ENCODE results near the gene SPATS2L. TPM values are rescaled to one million over a fixed set of nuclear protein-coding genes. Genes with fewer than 3 reads are reported as not detected.

Gene SPATS2L
- total RNA-seq, 4 donors from 2014 or later: 51.9 to 151 (median 78.9) TPM

- DNase-seq (ENCODE audit: extremely low spot score): no peak
- H3K27me3 ChIP-seq: no peaks in the 10 kb centered on the region
- no peak overlapping the region for H3K4me3 ChIP-seq
- H3K36me3 ChIP-seq: peaks cover 6 to 39% (median 26%) of the 10 kb centered on the region in 4 donors
- H3K4me1 ChIP-seq: peaks cover 0 to 9% (median 2%) of the 10 kb centered on the region in 4 donors
- no peaks in the 10 kb centered on the region for H3K9me3 ChIP-seq
- 80% methylated on average over 1 of the region's 1 CpG for WGBS
- H3K27ac ChIP-seq (replicated peaks in 1 of 4): no peak overlapping the region
- no peak for TF ChIP-seq POLR2A (IDR thresholded peaks at IDR 0.05; ENCODE audit: low read depth)
- TF ChIP-seq EP300 (IDR thresholded peaks at IDR 0.05): no peak
- no peak for TF ChIP-seq POLR2AphosphoS5 (IDR thresholded peaks at IDR 0.05)
- TF ChIP-seq CTCF (IDR thresholded peaks at IDR 0.05): no peak
- intact Hi-C loops (cut with DNase I): no loop called here
These were observed 132.4 kb downstream of the SPATS2L start for GRCh38 chr2:200438846-200439245.

- H3K36me3 ChIP-seq: peaks cover 6 to 39% (median 28%) of the 10 kb centered on the region in 4 donors
- H3K27me3 ChIP-seq: no peaks in the 10 kb centered on the region
- no peaks in the 10 kb centered on the region for H3K9me3 ChIP-seq
- WGBS: 100% methylated on average over 5 of the region's 5 CpGs
- H3K4me1 ChIP-seq: peaks cover 0 to 15% (median 4%) of the 10 kb centered on the region in 4 donors
- intact Hi-C loops (cut with DNase I): no loop called here
- TF ChIP-seq EP300 (IDR thresholded peaks at IDR 0.05) (no peak), CTCF (IDR thresholded peaks at IDR 0.05) (no peak), POLR2AphosphoS5 (IDR thresholded peaks at IDR 0.05) (no peak)
- no peak overlapping the region for H3K27ac ChIP-seq (replicated peaks in 1 of 4)
- DNase-seq (ENCODE audit: extremely low spot score): no peak
- H3K4me3 ChIP-seq: no peak overlapping the region
These were observed 133.5 kb downstream of the SPATS2L start for GRCh38 chr2:200439981-200440380.

- Histone ChIP-seq H3K4me3 (no peak overlapping the region), H3K27ac (replicated peaks in 1 of 4) (no peak overlapping the region), H3K9me3 (no peaks in the 10 kb centered on the region), H3K36me3 (peaks cover 6 to 44% (median 30%) of the 10 kb centered on the region in 4 donors), H3K4me1 (peaks cover 0 to 15% (median 4%) of the 10 kb centered on the region in 4 donors), H3K27me3 (no peaks in the 10 kb centered on the region)
- intact Hi-C loops (cut with DNase I): no loop called here
- DNase-seq (ENCODE audit: extremely low spot score): no peak
- no peak for TF ChIP-seq EP300 (IDR thresholded peaks at IDR 0.05)
- no peak for TF ChIP-seq POLR2A (IDR thresholded peaks at IDR 0.05; ENCODE audit: low read depth)
- no peak for TF ChIP-seq POLR2AphosphoS5 (IDR thresholded peaks at IDR 0.05)
- TF ChIP-seq CTCF (IDR thresholded peaks at IDR 0.05): no peak
- 83% methylated on average over 1 of the region's 1 CpG for WGBS
These were observed 136.0 kb downstream of the SPATS2L start for GRCh38 chr2:200442471-200442870.

- TF ChIP-seq CTCF (IDR thresholded peaks at IDR 0.05): no peak
- no peak for TF ChIP-seq EP300 (IDR thresholded peaks at IDR 0.05)
- TF ChIP-seq POLR2A (IDR thresholded peaks at IDR 0.05; ENCODE audit: low read depth): no peak
- DNase-seq (ENCODE audit: extremely low spot score): no peak
- WGBS: 70% methylated on average over 5 of the region's 5 CpGs
- Histone ChIP-seq H3K36me3 (peaks cover 6 to 52% (median 28%) of the 10 kb centered on the region in 4 donors), H3K9me3 (no peaks in the 10 kb centered on the region), H3K4me1 (peaks cover 0 to 15% (median 4%) of the 10 kb centered on the region in 4 donors), H3K4me3 (no peak overlapping the region), H3K27me3 (no peaks in the 10 kb centered on the region), H3K27ac (replicated peaks in 1 of 4) (no peak overlapping the region)
- intact Hi-C loops (cut with DNase I): no loop called here
These were observed 136.9 kb downstream of the SPATS2L start for GRCh38 chr2:200443376-200443775.

- Histone ChIP-seq H3K27me3 (no peaks in the 10 kb centered on the region), H3K4me3 (no peak overlapping the region), H3K27ac (replicated peaks in 1 of 4) (no peak overlapping the region), H3K9me3 (no peaks in the 10 kb centered on the region), H3K36me3 (peaks cover 6 to 52% (median 28%) of the 10 kb centered on the region in 4 donors), H3K4me1 (peaks cover 0 to 15% (median 4%) of the 10 kb centered on the region in 4 donors)
- no peak for DNase-seq (ENCODE audit: extremely low spot score)
- 77% methylated on average over 3 of the region's 3 CpGs for WGBS
- intact Hi-C loops (cut with DNase I): no loop called here
- TF ChIP-seq EP300 (IDR thresholded peaks at IDR 0.05): no peak
- no peak for TF ChIP-seq CTCF (IDR thresholded peaks at IDR 0.05)
- no peak for TF ChIP-seq POLR2AphosphoS5 (IDR thresholded peaks at IDR 0.05)
- TF ChIP-seq POLR2A (IDR thresholded peaks at IDR 0.05; ENCODE audit: low read depth): no peak
These were observed 137.4 kb downstream of the SPATS2L start for GRCh38 chr2:200443916-200444315.

Data from esophagus muscularis mucosa (tissue), 4 donors.